Heart left ventricle (tissue), 16 donors: ENCODE measurements around the gene GARIN5B. TPM values are rescaled to one million over a fixed set of nuclear protein-coding genes. Genes with fewer than 3 reads are reported as not detected.

Experiments
- ATAC-seq, 4 donors: fragments of 200-7000 bp; cut with Tn5 transposase; one replicate each; pipeline ENCODE4 v1.9.1; 2020 to 2022; ENCODE audit warnings: moderate library complexity in 4 of 4, mild to moderate bottlenecking in 3 of 4, moderate number of reproducible peaks in 1 of 4
- DNase-seq, 5 donors: peaks; one replicate each; pipeline ENCODE4 v3.0.0-alpha.2; 2020
- H3K27ac ChIP-seq, 12 donors: fragments of 200-600 bp; sonication (generic) in 4 of 12; one replicate each; pipeline versions ENCODE4 v1.5.0 to v1.8.0; 2016 to 2022; ENCODE audit warnings: mild to moderate bottlenecking in 2 of 12
- H3K27me3 ChIP-seq, 9 donors: fragments of 200-600 bp; sonication (generic) in 2 of 9; one replicate each; pipeline versions ENCODE4 v1.5.1 to v1.8.0; 2016 to 2022; ENCODE audit warnings: mild to moderate bottlenecking in 3 of 9
- H3K36me3 ChIP-seq, 9 donors: fragments of 200-600 bp; sonication (generic) in 2 of 9; one replicate each; pipeline versions ENCODE4 v1.5.0 to v1.8.0; 2018 to 2022; ENCODE audit warnings: mild to moderate bottlenecking in 2 of 9
- H3K4me1 ChIP-seq, 12 donors: fragments of 200-600 bp; sonication (generic) in 4 of 12; one replicate each; pipeline versions ENCODE4 v1.5.0 to v1.8.0; 2016 to 2022; ENCODE audit warnings: mild to moderate bottlenecking in 3 of 12
- H3K4me3 ChIP-seq, 12 donors: fragments of 200-600 bp; sonication (generic) in 4 of 12; one replicate each; pipeline versions ENCODE4 v1.5.0 to v1.8.0; 2017 to 2022; ENCODE audit warnings: mild to moderate bottlenecking in 9 of 12, moderate library complexity in 4 of 12
- H3K9me3 ChIP-seq, 12 donors: fragments of 200-600 bp; sonication (generic) in 4 of 12; one replicate each; pipeline versions ENCODE4 v1.5.0 to v1.8.0; 2016 to 2022; ENCODE audit warnings: mild to moderate bottlenecking in 1 of 12
- CTCF ChIP-seq, 12 donors: fragments of 200-600 bp; sonication (generic) in 4 of 12; IDR thresholded peaks; one replicate each; pipeline versions ENCODE4 v1.5.0 to v1.8.0; 2018 to 2022; ENCODE audit warnings: antibody characterized with exemption in 12 of 12, mild to moderate bottlenecking in 5 of 12
- POLR2A ChIP-seq, 2 donors: fragments of 450-650 bp; IDR thresholded peaks; one replicate each; pipeline ENCODE4 v1.6.1; 2017; ENCODE audit warnings: antibody characterized with exemption in 2 of 2, mild to moderate bottlenecking in 2 of 2, moderate library complexity in 2 of 2
- WGBS, 4 donors: extraction: QIAGEN DNeasy Blood & Tissue Kit in 2 of 4; methylation state at CpG; one replicate each; pipeline versions ENCODE4 v1.1.5 to v1.1.7; 2013 to 2018; 5-methylcytosine and 5-hydroxymethylcytosine counted together
- intact Hi-C, 10 donors: fragments of 100-400 bp; cut with DNase I; formaldehyde crosslinking; loops; one replicate each; pipeline versions ENCODE4 v1.11.1 to v1.14.2; 2022
- polyA plus RNA-seq, 2 donors: library from polyadenylated mRNA; stranded (reverse); fragments of 200-250 nt; gene quantifications; one replicate each; pipeline ENCODE4 v1.2.3, GENCODE V29; 2013
- total RNA-seq, 9 donors: library from RNA; depleted of rRNA in 2 of 9; stranded (reverse); fragments of >200 nt in 2 of 9; fragmentation: NEBNext Ultra II Directional in 3 of 9; extraction: Animal tissue kit (Norgen Biotek cat#: 25700) in 3 of 9; gene quantifications; one replicate each; pipeline versions ENCODE4 v1.1.0 to v1.2.4, GENCODE V29; 2016 to 2023
- donor health status: ischemic (EF 13 %, LVEDD 7.1; RV severe dilation, severe dysfunction).
- donor health status: healthy with polysubstance abuse.
- donor health status: DM: no; HTN: yes; CAD: no.
- donor health status: DM: no; HTN: no; CAD: no.
- donor health status: ischemic (EF 25% LVEDD 6.9; RV normal size, moderate dysfunction).
- donor health status: ischemic (EF 25% LVEDD 5.7; RV mildly dilated, moderate dysfunction).
- donor health status: healthy.
- donor health status: DM: yes; HTN: yes; CAD: no.
- donor health status: ischemic (EF 35%, LVEDD 5.7; RV mildly dilated, moderate dysfunction).
- donor health status: nonischemic (EF 11% LVEDD 7.7; RV severe dilation, severe dysfunction).
- donor health status: DM: yes; HTN: yes; CAD: no.
- donor health status: PGD.
- donor health status: ischemic (EF 29% LVEDD 5.4; RV normal size, mild dysfunction).
- donor health status: nonischemic (EF 23%, LVEDD 6.1; RV moderate dilation, normal function).

The GARIN5B gene
- total and polyA plus RNA-seq, 11 donors: not detected

GRCh38 chr19:55398200-55398925 lies 35.3 kb upstream of the GARIN5B start:
- H3K27ac ChIP-seq: peak overlapping the region in 1 of 12 donors; percentile 32
- 86 to 92% (median 90%) methylated on average over 12 of the region's 12 CpGs for WGBS, 4 donors
- no peaks in the 10 kb centered on the region for H3K9me3 ChIP-seq

GRCh38 chr19:55392820-55393761 lies 30.0 kb upstream of the GARIN5B start:
- Histone ChIP-seq H3K4me1 (peaks cover 0 to 28% (median 12%) of the 10 kb centered on the region in 12 donors), H3K27me3 (no peaks in the 10 kb centered on the region), H3K36me3 (peaks cover 0 to 50% (median 37%) of the 10 kb centered on the region in 9 donors), H3K4me3 (no peak overlapping the region), H3K27ac (no peak overlapping the region), H3K9me3 (no peaks in the 10 kb centered on the region)
- no peak for DNase-seq
- WGBS, 4 donors: 76 to 78% (median 77%) methylated on average over 18 of the region's 18 CpGs
- no peak for ATAC-seq
- TF ChIP-seq POLR2A (IDR thresholded peaks at IDR 0.05) (no peak), CTCF (IDR thresholded peaks at IDR 0.05) (no peak)
- intact Hi-C loops: no loop called here

More at GRCh38 chr19:55398200-55398925, 35.3 kb upstream of the GARIN5B start:
- intact Hi-C loops: no loop called here
- Histone ChIP-seq H3K27me3 (no peaks in the 10 kb centered on the region), H3K4me1 (peaks cover 0 to 12% (median 0%) of the 10 kb centered on the region in 12 donors), H3K4me3 (peak overlapping the region in 1 of 12 donors; percentile 27), H3K36me3 (peaks cover 0 to 34% (median 28%) of the 10 kb centered on the region in 9 donors)
- TF ChIP-seq CTCF (IDR thresholded peaks at IDR 0.05) (no peak), POLR2A (IDR thresholded peaks at IDR 0.05) (no peak)
- DNase-seq (no peak), ATAC-seq (no peak)

GRCh38 chr19:55391702-55392615 lies 28.9 kb upstream of the GARIN5B start:
- 85 to 90% (median 86%) methylated on average over 18 of the region's 18 CpGs for WGBS, 4 donors
- intact Hi-C loops: no loop called here
- DNase-seq: no peak

More at GRCh38 chr19:55391702-55392615, 28.9 kb upstream of the GARIN5B start:
- H3K27me3 ChIP-seq: no peaks in the 10 kb centered on the region
- ATAC-seq: no peak
- peaks cover 6 to 36% (median 23%) of the 10 kb centered on the region in 12 donors for H3K4me1 ChIP-seq
- peaks cover 0 to 61% (median 48%) of the 10 kb centered on the region in 9 donors for H3K36me3 ChIP-seq
- H3K27ac ChIP-seq: no peak overlapping the region
- no peaks in the 10 kb centered on the region for H3K9me3 ChIP-seq
- no peak overlapping the region for H3K4me3 ChIP-seq
- no peak for TF ChIP-seq CTCF (IDR thresholded peaks at IDR 0.05)
- TF ChIP-seq POLR2A (IDR thresholded peaks at IDR 0.05): no peak
